H9 (cell line): ENCODE data around the gene SPATA22. TPM values are rescaled to one million over a fixed set of nuclear protein-coding genes. Genes with fewer than 3 reads are reported as not detected.

Source experiments
- DNase-seq: peaks from one replicate; pipeline ENCODE4 v3.0.0-alpha.2; 2017
- H2AFZ ChIP-seq: one replicate; pipeline ENCODE4 v1.6.1; 2013; ENCODE audit warnings: mild to moderate bottlenecking, low read length, control low read depth, moderate library complexity
- H2AK5ac ChIP-seq: 2 replicates; pipeline ENCODE4 v1.6.1; 2013; ENCODE audit warnings: low read length, control low read depth, mixed read lengths; ENCODE audit not compliant: insufficient read length
- H2BK120ac ChIP-seq: one replicate; pipeline ENCODE4 v1.6.1; 2013; ENCODE audit warnings: low read depth, mild to moderate bottlenecking, low read length, control low read depth, inconsistent platforms; ENCODE audit not compliant: poor library complexity, severe bottlenecking
- H2BK12ac ChIP-seq: 2 replicates; pipeline ENCODE4 v1.6.1; 2013; ENCODE audit warnings: low read length, control low read depth, mixed read lengths, low read depth; ENCODE audit not compliant: insufficient read length
- H2BK15ac ChIP-seq: 2 replicates; pipeline ENCODE4 v1.6.1; 2013; ENCODE audit warnings: low read depth, low read length, control low read depth
- H2BK20ac ChIP-seq: one replicate; pipeline ENCODE4 v1.6.1; 2013; ENCODE audit warnings: low read depth, mild to moderate bottlenecking, low read length, control low read depth, inconsistent platforms; ENCODE audit not compliant: poor library complexity, severe bottlenecking
- H2BK5ac ChIP-seq: 2 replicates; pipeline ENCODE4 v1.6.1; 2013; ENCODE audit warnings: low read length, control low read depth, mixed read lengths; ENCODE audit not compliant: insufficient read length
- H3K14ac ChIP-seq: 2 replicates; pipeline ENCODE4 v1.6.1; 2013; ENCODE audit warnings: low read length, control low read depth; ENCODE audit not compliant: insufficient read depth
- H3K18ac ChIP-seq: 2 replicates; pipeline ENCODE4 v1.6.1; 2013; ENCODE audit warnings: low read depth, mild to moderate bottlenecking, mixed read lengths, low read length, control low read depth; ENCODE audit not compliant: insufficient read length
- H3K23ac ChIP-seq: 2 replicates; pipeline ENCODE4 v1.6.1; 2013; ENCODE audit warnings: low read length, control low read depth, mixed read lengths, low read depth; ENCODE audit not compliant: insufficient read length
- H3K23me2 ChIP-seq: 2 replicates; pipeline ENCODE4 v1.6.1; 2013; ENCODE audit warnings: low read depth, mild to moderate bottlenecking, mixed read lengths, low read length, control low read depth; ENCODE audit not compliant: insufficient read length, poor library complexity, severe bottlenecking
- H3K27ac ChIP-seq: 2 replicates; pipeline ENCODE4 v1.5.1; 2013; ENCODE audit warnings: low read length, control low read depth, mixed read lengths, low read depth; ENCODE audit not compliant: insufficient read length
- H3K27me3 ChIP-seq: 2 replicates; pipeline ENCODE4 v1.6.1; 2013; ENCODE audit warnings: low read length, control low read depth, inconsistent platforms; ENCODE audit not compliant: insufficient read depth
- H3K4ac ChIP-seq: 2 replicates; pipeline ENCODE4 v1.6.1; 2013; ENCODE audit warnings: low read depth, mild to moderate bottlenecking, control low read depth, inconsistent platforms, low read length, moderate library complexity
- H3K4me1 ChIP-seq: 2 replicates; pipeline ENCODE4 v1.6.1; 2013; ENCODE audit warnings: low read length, control low read depth, inconsistent platforms; ENCODE audit not compliant: insufficient read depth
- H3K4me2 ChIP-seq: 2 replicates; pipeline ENCODE4 v1.6.1; 2013; ENCODE audit warnings: low read length, control low read depth, mixed read lengths; ENCODE audit not compliant: insufficient read length, insufficient read depth
- H3K56ac ChIP-seq: 2 replicates; pipeline ENCODE4 v1.6.1; 2013; ENCODE audit warnings: low read depth, mild to moderate bottlenecking, mixed read lengths, low read length, control low read depth; ENCODE audit not compliant: insufficient read length
- H3K79me1 ChIP-seq: 2 replicates; pipeline ENCODE4 v1.6.1; 2013; ENCODE audit warnings: low read depth, mild to moderate bottlenecking, moderate library complexity, low read length, control low read depth, inconsistent platforms; ENCODE audit not compliant: insufficient read depth, poor library complexity, severe bottlenecking
- H3K79me2 ChIP-seq: 2 replicates; pipeline ENCODE4 v1.6.1; 2013; ENCODE audit warnings: low read length, control low read depth, inconsistent platforms; ENCODE audit not compliant: insufficient read depth
- H3K9ac ChIP-seq: 2 replicates; pipeline ENCODE4 v1.6.1; 2013; ENCODE audit warnings: low read length, control low read depth, mixed read lengths; ENCODE audit not compliant: insufficient read length; ENCODE audit errors: extremely low read depth
- H3K9me3 ChIP-seq: one replicate; pipeline ENCODE4 v1.6.1; 2013; ENCODE audit warnings: low read depth, low read length, inconsistent platforms; ENCODE audit not compliant: control insufficient read depth
- H3T11ph ChIP-seq: one replicate; pipeline ENCODE4 v1.6.1; 2013; ENCODE audit warnings: mild to moderate bottlenecking, low read length, control low read depth, inconsistent platforms
- H4K20me1 ChIP-seq: one replicate; pipeline ENCODE4 v1.6.1; 2013; ENCODE audit not compliant: control insufficient read depth, insufficient read length, insufficient read depth
- H4K5ac ChIP-seq: 2 replicates; pipeline ENCODE4 v1.6.1; 2013; ENCODE audit warnings: low read depth, mild to moderate bottlenecking, mixed read lengths, low read length, control low read depth; ENCODE audit not compliant: insufficient read length
- H4K8ac ChIP-seq: replicated peaks from 2 replicates; pipeline ENCODE4 v1.6.1; 2013; ENCODE audit warnings: low read length, control low read depth, mixed read lengths, low read depth; ENCODE audit not compliant: insufficient read length
- H4K91ac ChIP-seq: 2 replicates; pipeline ENCODE4 v1.6.1; 2013; ENCODE audit warnings: low read depth, mild to moderate bottlenecking, moderate library complexity, mixed read lengths, low read length, control low read depth; ENCODE audit not compliant: insufficient read length
- H3K27ac Mint-ChIP-seq, 3 experiments: 2 replicates in 2 of 3; 3 replicates in 1 of 3; pipeline ENCODE4 v1.8.0; 2020 to 2021; ENCODE audit warnings: mixed read lengths in 3 of 3, mild to moderate bottlenecking in 1 of 3, moderate library complexity in 1 of 3
- H3K27me3 Mint-ChIP-seq: 2 replicates; pipeline ENCODE4 v1.8.0; 2021; ENCODE audit warnings: low read depth, mild to moderate bottlenecking, moderate library complexity, mixed read lengths
- H3K36me3 Mint-ChIP-seq, 3 experiments: 2 replicates in 2 of 3; 3 replicates in 1 of 3; pipeline ENCODE4 v1.8.0; 2020 to 2021; ENCODE audit warnings: low read depth in 3 of 3, mixed read lengths in 3 of 3; ENCODE audit not compliant: insufficient read depth in 1 of 3
- H3K4me1 Mint-ChIP-seq, 2 experiments: 2 replicates each; pipeline ENCODE4 v1.8.0; 2020; ENCODE audit warnings: mixed read lengths in 2 of 2
- H3K4me3 Mint-ChIP-seq, 2 experiments: 2 replicates in 1 of 2; 3 replicates in 1 of 2; pipeline ENCODE4 v1.8.0; 2020 to 2021; ENCODE audit warnings: mild to moderate bottlenecking in 2 of 2, mixed read lengths in 2 of 2, moderate library complexity in 1 of 2
- H3K9me3 Mint-ChIP-seq, 2 experiments: 2 replicates in 1 of 2; 3 replicates in 1 of 2; pipeline ENCODE4 v1.8.0; 2020; ENCODE audit warnings: mild to moderate bottlenecking in 2 of 2, mixed read lengths in 2 of 2, moderate library complexity in 1 of 2
- CTCF ChIP-seq: fragments of 200-600 bp; sonication (generic); conservative IDR thresholded peaks from 3 replicates; pipeline ENCODE4 v1.8.0; 2021; ENCODE audit warnings: antibody characterized with exemption, mild to moderate bottlenecking
- WGBS: extraction: QIAGEN DNeasy Blood & Tissue Kit; methylation state at CpG from one replicate; pipeline ENCODE4 v1.1.7; 2013; ENCODE audit warnings: missing lambda C conversion rate, low lambda C conversion rate, mixed read lengths; ENCODE audit not compliant: insufficient read length; ENCODE audit errors: extremely low coverage; 5-methylcytosine and 5-hydroxymethylcytosine counted together
- total RNA-seq: library from RNA; stranded (reverse); gene quantifications from 2 replicates; pipeline ENCODE4 v1.2.1, GENCODE V29; 2021

Gene SPATA22
- total RNA-seq, 1 experiment from 2014 or later: not detected

- Histone ChIP-seq H3K14ac (no peak overlapping the region), H3K4me1 (peaks cover 4% of the 10 kb centered on the region; the same call in 1 of the 2 replicates), H3K27ac (no peak overlapping the region), H3K79me1 (no peaks in the 10 kb centered on the region), H3K9me3 (no peaks in the 10 kb centered on the region), H4K8ac (no peak overlapping the region), H2AFZ (no peak overlapping the region), H2BK5ac (no peak overlapping the region), H2AK5ac (no peak overlapping the region), H3K79me2 (no peaks in the 10 kb centered on the region), H2BK12ac (no peak overlapping the region), H2BK20ac (no peak overlapping the region), H4K91ac (no peak overlapping the region), H3K23ac (no peak overlapping the region), H3K23me2 (no peaks in the 10 kb centered on the region), H3T11ph (no peak overlapping the region), H3K56ac (no peak overlapping the region), H3K4ac (no peak overlapping the region), H4K5ac (no peak overlapping the region), H3K27me3 (no peaks in the 10 kb centered on the region), H3K9ac (no peak overlapping the region), H2BK120ac (no peak overlapping the region), H3K4me2 (no peak overlapping the region), H3K18ac (no peak overlapping the region), H2BK15ac (no peak overlapping the region), H4K20me1 (no peaks in the 10 kb centered on the region)
- no peak for TF ChIP-seq CTCF
- no peak overlapping the region for H3K27ac Mint-ChIP-seq
- H3K4me3 Mint-ChIP-seq: no peak overlapping the region
- no peak for DNase-seq
- H3K4me1 Mint-ChIP-seq: peaks cover 40 to 41% of the 10 kb centered on the region in 2 experiments
- H3K36me3 Mint-ChIP-seq: peaks cover 0 to 3% (median 0%) of the 10 kb centered on the region in 3 experiments; a peak in 4 of 7 replicates
- no CpG with 5 or more reads among the region's 3 CpGs for WGBS
- peaks cover 3 to 8% of the 10 kb centered on the region in 2 experiments; a peak in 3 of 5 replicates for H3K9me3 Mint-ChIP-seq
- H3K27me3 Mint-ChIP-seq: peaks cover 20% of the 10 kb centered on the region
Observed at GRCh38 chr17:3507869-3508268, 36.2 kb upstream of the SPATA22 start.
